ENCODE measurements around the gene PCDH9. TPM values are rescaled to one million over a fixed set of nuclear protein-coding genes. Genes with fewer than 3 reads are reported as not detected.

The PCDH9 gene
- total RNA-seq, 4 donors from 2014 or later = 2.8 to 22.4 (median 12.9) TPM

DNA sequence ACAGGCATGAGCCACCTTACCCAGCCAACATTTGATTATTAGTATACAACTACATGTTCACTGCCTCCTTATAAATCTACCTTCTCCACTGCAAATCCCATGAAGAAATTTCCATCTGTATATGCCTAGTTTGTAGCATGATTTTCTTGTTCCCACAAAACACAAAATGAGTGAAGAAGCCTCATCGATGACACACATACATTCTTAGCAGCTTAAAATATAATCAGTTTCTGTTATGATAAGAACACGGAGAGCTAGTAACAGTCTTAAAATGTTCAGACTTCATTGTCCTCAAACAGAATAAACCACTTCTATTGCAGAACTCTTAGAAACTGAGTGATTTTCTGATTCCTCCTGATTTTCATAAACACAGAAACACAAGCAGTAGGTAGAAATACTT, 740.5 kb downstream of the PCDH9 start:
- 83 to 84% methylated on average over 2 of the region's 2 CpGs for WGBS, 2 donors
- Histone ChIP-seq H3K4me3 (replicated peaks in 1 of 3) (no peak overlapping the region), H3K4me1 (no peaks in the 10 kb centered on the region), H3K27ac (no peak overlapping the region), H3K27me3 (no peaks in the 10 kb centered on the region), H3K9me3 (no peaks in the 10 kb centered on the region), H3K36me3 (no peaks in the 10 kb centered on the region)
- TF ChIP-seq, protein P1, sequence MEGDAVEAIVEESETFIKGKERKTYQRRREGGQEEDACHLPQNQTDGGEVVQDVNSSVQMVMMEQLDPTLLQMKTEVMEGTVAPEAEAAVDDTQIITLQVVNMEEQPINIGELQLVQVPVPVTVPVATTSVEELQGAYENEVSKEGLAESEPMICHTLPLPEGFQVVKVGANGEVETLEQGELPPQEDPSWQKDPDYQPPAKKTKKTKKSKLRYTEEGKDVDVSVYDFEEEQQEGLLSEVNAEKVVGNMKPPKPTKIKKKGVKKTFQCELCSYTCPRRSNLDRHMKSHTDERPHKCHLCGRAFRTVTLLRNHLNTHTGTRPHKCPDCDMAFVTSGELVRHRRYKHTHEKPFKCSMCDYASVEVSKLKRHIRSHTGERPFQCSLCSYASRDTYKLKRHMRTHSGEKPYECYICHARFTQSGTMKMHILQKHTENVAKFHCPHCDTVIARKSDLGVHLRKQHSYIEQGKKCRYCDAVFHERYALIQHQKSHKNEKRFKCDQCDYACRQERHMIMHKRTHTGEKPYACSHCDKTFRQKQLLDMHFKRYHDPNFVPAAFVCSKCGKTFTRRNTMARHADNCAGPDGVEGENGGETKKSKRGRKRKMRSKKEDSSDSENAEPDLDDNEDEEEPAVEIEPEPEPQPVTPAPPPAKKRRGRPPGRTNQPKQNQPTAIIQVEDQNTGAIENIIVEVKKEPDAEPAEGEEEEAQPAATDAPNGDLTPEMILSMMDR (IDR thresholded peaks at IDR 0.05) = no peak
- TF ChIP-seq POLR2A (IDR thresholded peaks at IDR 0.05) = no peak
- no peak for DNase-seq
- intact Hi-C loops (cut with DNase I) = no loop called here

DNA sequence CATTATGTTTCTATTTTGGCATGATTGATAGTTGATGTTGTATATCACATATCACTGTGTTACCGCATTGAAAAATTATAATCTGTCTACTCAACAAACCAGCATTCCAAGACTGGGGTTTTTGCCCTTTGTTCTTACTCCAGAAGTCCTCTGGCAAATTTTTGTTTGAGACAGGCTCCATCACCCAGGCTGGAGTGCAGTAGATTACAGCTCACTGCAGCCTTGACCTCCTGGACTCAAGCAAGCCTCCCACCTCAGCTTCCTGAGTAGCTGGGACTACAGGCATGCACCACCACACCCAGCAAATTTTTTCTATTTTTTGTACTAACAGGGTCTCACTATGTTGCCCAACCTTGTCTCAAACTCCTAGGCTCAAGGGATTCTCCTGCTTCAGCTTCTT, 741.0 kb downstream of the PCDH9 start:
- intact Hi-C loops (cut with DNase I) = no loop called here
- no peak for DNase-seq
- no peak for TF ChIP-seq POLR2A (IDR thresholded peaks at IDR 0.05)
- TF ChIP-seq, protein P1 (IDR thresholded peaks at IDR 0.05) = no peak
- no peak overlapping the region for H3K27ac ChIP-seq
- H3K27me3 ChIP-seq = no peaks in the 10 kb centered on the region
- 98 to 100% methylated on average over 1 of the region's 1 CpG for WGBS, 2 donors
- no peaks in the 10 kb centered on the region for H3K9me3 ChIP-seq
- H3K36me3 ChIP-seq = no peaks in the 10 kb centered on the region
- no peaks in the 10 kb centered on the region for H3K4me1 ChIP-seq
- no peak overlapping the region for H3K4me3 ChIP-seq (replicated peaks in 1 of 3)

DNA sequence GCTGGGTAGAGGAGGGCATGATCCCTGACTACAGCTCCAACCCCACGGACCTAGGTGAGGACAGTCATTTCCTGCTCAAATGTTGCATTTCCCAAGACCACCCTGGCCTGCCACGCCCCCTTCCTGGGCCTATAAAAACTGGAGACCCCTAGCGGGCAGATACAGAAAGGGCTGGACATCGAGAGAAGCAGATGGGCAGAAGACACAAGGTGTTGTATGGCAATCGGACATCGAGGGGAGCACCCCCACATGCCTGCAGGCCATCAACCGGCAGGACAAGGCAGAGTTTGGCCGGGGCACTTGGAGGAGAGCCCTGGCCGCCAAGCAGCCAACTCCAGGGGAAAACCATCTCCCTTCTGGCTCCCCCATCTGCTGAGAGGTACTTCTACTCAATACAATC, 746.4 kb downstream of the PCDH9 start:
- Histone ChIP-seq H3K9me3 (no peaks in the 10 kb centered on the region), H3K4me1 (no peaks in the 10 kb centered on the region), H3K36me3 (no peaks in the 10 kb centered on the region), H3K27ac (no peak overlapping the region), H3K4me3 (replicated peaks in 1 of 3) (no peak overlapping the region), H3K27me3 (no peaks in the 10 kb centered on the region)
- DNase-seq = no peak
- intact Hi-C loops (cut with DNase I) = no loop called here
- no peak for TF ChIP-seq POLR2A (IDR thresholded peaks at IDR 0.05)
- WGBS, 2 donors = 88 to 93% methylated on average over 9 of the region's 9 CpGs

DNA sequence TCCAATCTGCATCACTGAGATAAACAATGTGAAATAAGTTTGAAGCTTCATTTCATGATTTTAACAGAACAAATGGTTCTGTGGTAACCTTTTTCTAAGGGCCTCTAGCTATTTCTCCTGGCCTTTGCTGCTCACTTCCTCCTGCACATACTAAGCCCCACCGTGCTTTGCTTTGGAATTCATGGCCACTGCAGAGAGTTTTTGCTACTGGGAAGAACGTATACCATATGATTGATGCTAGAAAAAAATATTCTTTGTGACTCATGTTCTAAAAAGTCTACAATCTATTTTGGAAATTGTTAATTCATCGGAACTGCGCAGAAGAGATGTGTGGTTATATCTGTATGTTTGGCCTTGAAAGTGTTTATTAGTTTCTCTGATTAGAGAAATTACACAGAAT, 747.3 kb downstream of the PCDH9 start:
- H3K4me1 ChIP-seq = no peaks in the 10 kb centered on the region
- H3K9me3 ChIP-seq = no peaks in the 10 kb centered on the region
- intact Hi-C loops (cut with DNase I) = no loop called here
- WGBS, 2 donors = 61 to 91% methylated on average over 4 of the region's 4 CpGs
- no peak for DNase-seq
- no peaks in the 10 kb centered on the region for H3K27me3 ChIP-seq
- H3K27ac ChIP-seq = no peak overlapping the region
- no peak for TF ChIP-seq POLR2A (IDR thresholded peaks at IDR 0.05)
- TF ChIP-seq, protein P1 (IDR thresholded peaks at IDR 0.05) = no peak
- H3K4me3 ChIP-seq (replicated peaks in 1 of 3) = no peak overlapping the region
- H3K36me3 ChIP-seq = no peaks in the 10 kb centered on the region

DNA sequence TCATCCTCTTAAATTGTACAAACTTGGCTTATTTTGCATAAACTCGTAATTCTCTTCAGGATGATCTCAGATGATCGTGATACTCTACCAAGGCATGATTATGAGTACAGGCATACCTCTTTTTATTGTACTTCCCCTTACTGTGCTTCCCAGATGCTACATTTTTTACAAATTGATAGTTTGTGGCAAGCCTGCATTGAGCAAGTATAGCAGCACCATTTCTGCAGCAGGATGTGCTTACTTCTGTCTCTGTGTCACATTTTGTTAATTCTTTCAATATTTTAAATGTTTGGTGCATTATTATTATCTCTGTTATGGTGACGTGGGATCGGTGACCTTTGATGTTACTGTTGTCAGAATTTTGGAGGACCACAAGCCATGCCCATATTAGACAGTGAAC, 752.3 kb downstream of the PCDH9 start:
- DNase-seq = no peak
- Histone ChIP-seq H3K9me3 (no peaks in the 10 kb centered on the region), H3K27ac (no peak overlapping the region), H3K27me3 (no peaks in the 10 kb centered on the region), H3K36me3 (no peaks in the 10 kb centered on the region), H3K4me3 (replicated peaks in 1 of 3) (no peak overlapping the region), H3K4me1 (no peaks in the 10 kb centered on the region)
- intact Hi-C loops (cut with DNase I) = no loop called here
- no peak for TF ChIP-seq POLR2A (IDR thresholded peaks at IDR 0.05)
- TF ChIP-seq, protein P1 (IDR thresholded peaks at IDR 0.05) = no peak
- 86 to 87% methylated on average over 4 of the region's 4 CpGs for WGBS, 2 donors

DNA sequence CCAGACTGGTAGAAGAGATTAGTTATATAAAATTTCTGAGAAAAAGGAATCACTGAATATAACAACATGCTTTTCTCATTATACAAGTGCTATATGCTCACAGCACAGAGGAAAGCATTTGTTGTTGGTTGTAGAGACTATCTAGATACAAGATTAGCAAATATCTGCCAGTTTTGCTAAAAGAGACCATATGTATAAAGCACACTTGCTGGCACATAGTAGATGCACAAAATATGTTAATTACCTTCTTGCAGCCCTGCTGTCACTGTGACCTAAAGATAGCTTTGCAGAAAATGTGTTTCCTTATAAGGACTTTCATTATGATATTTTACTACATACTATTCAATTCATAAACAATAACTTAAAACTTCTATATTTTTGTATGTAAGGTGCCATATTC, 755.1 kb downstream of the PCDH9 start:
- no peaks in the 10 kb centered on the region for H3K36me3 ChIP-seq
- intact Hi-C loops (cut with DNase I) = no loop called here
- no peaks in the 10 kb centered on the region for H3K4me1 ChIP-seq
- TF ChIP-seq, protein P1 (IDR thresholded peaks at IDR 0.05) = no peak
- TF ChIP-seq POLR2A (IDR thresholded peaks at IDR 0.05) = no peak
- no peaks in the 10 kb centered on the region for H3K9me3 ChIP-seq
- H3K27me3 ChIP-seq = no peaks in the 10 kb centered on the region
- H3K27ac ChIP-seq = no peak overlapping the region
- DNase-seq = no peak
- H3K4me3 ChIP-seq (replicated peaks in 1 of 3) = no peak overlapping the region

Data from thyroid gland (tissue), 4 donors.